Neural cell (in vitro differentiated cells): Measurements from ENCODE around the gene SERPINA1. TPM values are rescaled to one million over a fixed set of nuclear protein-coding genes. Genes with fewer than 3 reads are reported as not detected.

ENCODE experiments used
- H2AFZ ChIP-seq: fragments of 200-600, 300-800 bp; sonication (generic), shearing (Covaris generic); 2 replicates; pipeline ENCODE4 v1.6.0; 2014; ENCODE audit warnings: low read depth, mild to moderate bottlenecking, antibody characterized with exemption, low read length, moderate library complexity
- H3F3A ChIP-seq: fragments of 200-600 bp; shearing (Covaris generic); 2 replicates; pipeline ENCODE4 v1.6.1; 2016; ENCODE audit warnings: mild to moderate bottlenecking, moderate library complexity, mixed read lengths, antibody characterized with exemption, low read length; ENCODE audit not compliant: insufficient read depth, poor library complexity, severe bottlenecking
- H3K27ac ChIP-seq: fragments of 200-600, 300-800 bp; sonication (generic), shearing (Covaris generic); 2 replicates; pipeline ENCODE4 v1.5.1; 2014; ENCODE audit warnings: mild to moderate bottlenecking, low read length, moderate library complexity
- H3K27me3 ChIP-seq: fragments of 300-800, 200-600 bp; sonication (generic), shearing (Covaris generic); 2 replicates; pipeline ENCODE4 v1.6.0; 2014; ENCODE audit warnings: mild to moderate bottlenecking, low read depth, low read length, moderate library complexity; ENCODE audit not compliant: insufficient read depth
- H3K36me3 ChIP-seq: fragments of 300-800, 200-600 bp; sonication (generic), shearing (Covaris generic); 2 replicates; pipeline ENCODE4 v1.5.1; 2014; ENCODE audit warnings: mild to moderate bottlenecking, antibody characterized with exemption, low read length, moderate library complexity; ENCODE audit not compliant: insufficient read depth
- H3K4me2 ChIP-seq: fragments of 300-800, 200-600 bp; sonication (generic), shearing (Covaris generic); 2 replicates; pipeline ENCODE4 v1.6.0; 2014; ENCODE audit warnings: mild to moderate bottlenecking, low read length
- H3K4me3 ChIP-seq: fragments of 300-800, 200-600 bp; sonication (generic), shearing (Covaris generic); 2 replicates; pipeline ENCODE4 v1.5.1; 2014; ENCODE audit warnings: mild to moderate bottlenecking, low read length, moderate library complexity
- H3K79me2 ChIP-seq: fragments of 200-600 bp; shearing (Covaris generic); replicated peaks from 2 replicates; pipeline ENCODE4 v1.6.0; 2014; ENCODE audit warnings: mild to moderate bottlenecking, low read length, moderate library complexity; ENCODE audit not compliant: insufficient read depth
- H3K9ac ChIP-seq: fragments of 300-800, 200-600 bp; sonication (generic), shearing (Covaris generic); 2 replicates; pipeline ENCODE4 v1.6.1; 2016; ENCODE audit warnings: mild to moderate bottlenecking, low read length, mixed read lengths
- H3K9me2 ChIP-seq: fragments of 200-600 bp; shearing (Covaris generic); 2 replicates; pipeline ENCODE4 v1.6.1; 2016; ENCODE audit warnings: mild to moderate bottlenecking, low read length, mixed read lengths; ENCODE audit not compliant: insufficient read depth
- H3K9me3 ChIP-seq: fragments of 200-600, 300-800 bp; sonication (generic), shearing (Covaris generic); 2 replicates; pipeline ENCODE4 v1.6.1; 2016; ENCODE audit warnings: mild to moderate bottlenecking, mixed run types, low read length, moderate library complexity, mixed read lengths
- H4K20me1 ChIP-seq: fragments of 200-600 bp; shearing (Covaris generic); 2 replicates; pipeline ENCODE4 v1.6.1; 2016; ENCODE audit warnings: mild to moderate bottlenecking, mixed run types; ENCODE audit not compliant: insufficient read depth
- EP300 ChIP-seq: fragments of 450-650 bp; conservative IDR thresholded peaks from 2 replicates; pipeline ENCODE4 v1.6.1; 2014; ENCODE audit warnings: antibody characterized with exemption, mild to moderate bottlenecking, moderate library complexity; ENCODE audit not compliant: poor library complexity, severe bottlenecking
- EZH2 ChIP-seq: fragments of 200-600, 300-800 bp; shearing (Covaris generic), sonication (generic); IDR thresholded peaks from 2 replicates; pipeline ENCODE4 v1.6.1; 2014; ENCODE audit warnings: antibody characterized with exemption, low read length, borderline replicate concordance, mild to moderate bottlenecking; ENCODE audit not compliant: insufficient read depth, poor library complexity, severe bottlenecking
- MXI1 ChIP-seq: fragments of 450-650 bp; conservative IDR thresholded peaks from 2 replicates; pipeline ENCODE4 v1.6.1; 2014; ENCODE audit warnings: antibody characterized with exemption, mild to moderate bottlenecking; ENCODE audit not compliant: poor library complexity, severe bottlenecking
- POLR2AphosphoS5 ChIP-seq: IDR thresholded peaks from 2 replicates; pipeline ENCODE4 v1.6.1; 2012
- RAD21 ChIP-seq: fragments of 450-650 bp; conservative IDR thresholded peaks from 2 replicates; pipeline ENCODE4 v1.6.1; 2014; ENCODE audit warnings: antibody characterized with exemption, mild to moderate bottlenecking, moderate library complexity
- SMC3 ChIP-seq: fragments of 450-650 bp; conservative IDR thresholded peaks from 2 replicates; pipeline ENCODE4 v1.6.1; 2014; ENCODE audit warnings: antibody characterized with exemption, mild to moderate bottlenecking, moderate library complexity; ENCODE audit not compliant: poor library complexity
- TAF1 ChIP-seq: IDR thresholded peaks from 2 replicates; pipeline ENCODE4 v1.6.1; 2012; ENCODE audit warnings: low read depth
- polyA plus RNA-seq: library from polyadenylated mRNA; depleted of rRNA; stranded (reverse); fragments of >200 nt; gene quantifications from 2 replicates; pipeline ENCODE4 v1.2.3, GENCODE V29; 2014
- TF ChIP-seq, protein P1 (sequence below): fragments of 450-650 bp; IDR thresholded peaks from 2 replicates; pipeline ENCODE4 v1.5.1; 2014; ENCODE audit warnings: antibody characterized with exemption, mild to moderate bottlenecking, moderate library complexity; ENCODE audit not compliant: poor library complexity, severe bottlenecking
- TF ChIP-seq, protein P2 (sequence below): IDR thresholded peaks from 2 replicates; pipeline ENCODE4 v1.6.1; 2012; ENCODE audit warnings: borderline replicate concordance

Gene SERPINA1
- polyA plus RNA-seq, 1 donor from 2014 or later: not detected

DNA sequence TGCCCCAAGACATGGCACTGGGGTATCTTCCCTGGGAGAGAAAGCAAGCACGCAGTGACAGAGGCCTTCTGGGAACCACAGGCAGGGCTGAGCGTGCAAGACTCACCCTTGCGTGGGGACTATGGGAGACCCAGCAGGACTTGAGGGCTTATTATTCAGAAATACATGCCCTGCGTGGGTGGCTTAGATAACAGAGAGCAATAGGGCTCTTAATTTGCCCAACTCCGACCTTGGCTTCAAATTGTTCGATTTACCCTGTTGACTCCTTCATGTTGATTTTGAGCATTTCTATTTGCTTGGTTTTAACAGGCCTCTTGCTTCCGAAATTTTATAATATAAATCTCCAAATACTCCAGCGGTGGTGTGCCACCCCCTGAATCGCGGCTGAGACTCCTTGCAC, 5.1 kb upstream of the SERPINA1 start:
- Histone ChIP-seq H3K4me3 (no peak overlapping the region), H2AFZ (no peak overlapping the region), H3K4me2 (no peak overlapping the region), H3F3A (no peaks in the 10 kb centered on the region), H3K9me2 (no peaks in the 10 kb centered on the region), H4K20me1 (no peaks in the 10 kb centered on the region), H3K79me2 (no peaks in the 10 kb centered on the region), H3K36me3 (no peaks in the 10 kb centered on the region), H3K9me3 (no peaks in the 10 kb centered on the region), H3K9ac (no peak overlapping the region), H3K27ac (no peak overlapping the region), H3K27me3 (no peaks in the 10 kb centered on the region)
- TF ChIP-seq MXI1: no peak
- no peak for TF ChIP-seq POLR2AphosphoS5
- TF ChIP-seq TAF1: no peak
- no peak for TF ChIP-seq EP300
- TF ChIP-seq, protein P1, sequence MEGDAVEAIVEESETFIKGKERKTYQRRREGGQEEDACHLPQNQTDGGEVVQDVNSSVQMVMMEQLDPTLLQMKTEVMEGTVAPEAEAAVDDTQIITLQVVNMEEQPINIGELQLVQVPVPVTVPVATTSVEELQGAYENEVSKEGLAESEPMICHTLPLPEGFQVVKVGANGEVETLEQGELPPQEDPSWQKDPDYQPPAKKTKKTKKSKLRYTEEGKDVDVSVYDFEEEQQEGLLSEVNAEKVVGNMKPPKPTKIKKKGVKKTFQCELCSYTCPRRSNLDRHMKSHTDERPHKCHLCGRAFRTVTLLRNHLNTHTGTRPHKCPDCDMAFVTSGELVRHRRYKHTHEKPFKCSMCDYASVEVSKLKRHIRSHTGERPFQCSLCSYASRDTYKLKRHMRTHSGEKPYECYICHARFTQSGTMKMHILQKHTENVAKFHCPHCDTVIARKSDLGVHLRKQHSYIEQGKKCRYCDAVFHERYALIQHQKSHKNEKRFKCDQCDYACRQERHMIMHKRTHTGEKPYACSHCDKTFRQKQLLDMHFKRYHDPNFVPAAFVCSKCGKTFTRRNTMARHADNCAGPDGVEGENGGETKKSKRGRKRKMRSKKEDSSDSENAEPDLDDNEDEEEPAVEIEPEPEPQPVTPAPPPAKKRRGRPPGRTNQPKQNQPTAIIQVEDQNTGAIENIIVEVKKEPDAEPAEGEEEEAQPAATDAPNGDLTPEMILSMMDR: no peak
- no peak for TF ChIP-seq RAD21
- TF ChIP-seq, protein P2, sequence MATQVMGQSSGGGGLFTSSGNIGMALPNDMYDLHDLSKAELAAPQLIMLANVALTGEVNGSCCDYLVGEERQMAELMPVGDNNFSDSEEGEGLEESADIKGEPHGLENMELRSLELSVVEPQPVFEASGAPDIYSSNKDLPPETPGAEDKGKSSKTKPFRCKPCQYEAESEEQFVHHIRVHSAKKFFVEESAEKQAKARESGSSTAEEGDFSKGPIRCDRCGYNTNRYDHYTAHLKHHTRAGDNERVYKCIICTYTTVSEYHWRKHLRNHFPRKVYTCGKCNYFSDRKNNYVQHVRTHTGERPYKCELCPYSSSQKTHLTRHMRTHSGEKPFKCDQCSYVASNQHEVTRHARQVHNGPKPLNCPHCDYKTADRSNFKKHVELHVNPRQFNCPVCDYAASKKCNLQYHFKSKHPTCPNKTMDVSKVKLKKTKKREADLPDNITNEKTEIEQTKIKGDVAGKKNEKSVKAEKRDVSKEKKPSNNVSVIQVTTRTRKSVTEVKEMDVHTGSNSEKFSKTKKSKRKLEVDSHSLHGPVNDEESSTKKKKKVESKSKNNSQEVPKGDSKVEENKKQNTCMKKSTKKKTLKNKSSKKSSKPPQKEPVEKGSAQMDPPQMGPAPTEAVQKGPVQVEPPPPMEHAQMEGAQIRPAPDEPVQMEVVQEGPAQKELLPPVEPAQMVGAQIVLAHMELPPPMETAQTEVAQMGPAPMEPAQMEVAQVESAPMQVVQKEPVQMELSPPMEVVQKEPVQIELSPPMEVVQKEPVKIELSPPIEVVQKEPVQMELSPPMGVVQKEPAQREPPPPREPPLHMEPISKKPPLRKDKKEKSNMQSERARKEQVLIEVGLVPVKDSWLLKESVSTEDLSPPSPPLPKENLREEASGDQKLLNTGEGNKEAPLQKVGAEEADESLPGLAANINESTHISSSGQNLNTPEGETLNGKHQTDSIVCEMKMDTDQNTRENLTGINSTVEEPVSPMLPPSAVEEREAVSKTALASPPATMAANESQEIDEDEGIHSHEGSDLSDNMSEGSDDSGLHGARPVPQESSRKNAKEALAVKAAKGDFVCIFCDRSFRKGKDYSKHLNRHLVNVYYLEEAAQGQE: no peak
- TF ChIP-seq EZH2: no peak
- TF ChIP-seq SMC3: no peak

DNA sequence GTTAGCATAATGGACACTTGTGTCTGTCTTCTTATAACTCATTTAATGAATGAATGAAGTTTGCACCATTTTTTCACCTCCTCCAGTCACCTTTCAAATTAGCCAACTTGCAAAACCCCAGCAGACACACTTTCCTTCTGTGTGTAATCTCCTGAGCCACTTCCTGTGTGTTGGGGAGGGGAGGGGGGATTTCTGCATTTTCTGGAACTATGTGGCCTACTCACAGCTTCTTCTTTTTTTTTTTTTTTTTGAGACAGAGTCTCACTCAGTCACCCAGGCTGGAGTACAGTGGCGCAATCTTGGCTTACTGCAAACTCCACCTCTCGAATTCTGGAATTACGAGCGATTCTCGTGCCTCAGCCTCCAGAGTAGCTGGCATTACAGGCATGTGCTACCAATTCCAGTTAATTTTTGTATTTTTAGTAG, 4.1 kb upstream of the SERPINA1 start:
- H3K27ac ChIP-seq: no peak overlapping the region

More for the DNA sequence above, 4.1 kb upstream of the SERPINA1 start:
- TF ChIP-seq, protein P2: no peak
- TF ChIP-seq EZH2 (no peak), MXI1 (no peak), RAD21 (no peak), EP300 (no peak), TAF1 (no peak), POLR2AphosphoS5 (no peak), SMC3 (no peak)
- TF ChIP-seq, protein P1: no peak
- H3K4me2 ChIP-seq: no peak overlapping the region
- no peak overlapping the region for H2AFZ ChIP-seq
- no peak overlapping the region for H3K9ac ChIP-seq
- no peak overlapping the region for H3K4me3 ChIP-seq
- no peaks in the 10 kb centered on the region for H3K36me3 ChIP-seq
- H3F3A ChIP-seq: no peaks in the 10 kb centered on the region
- H3K9me3 ChIP-seq: no peaks in the 10 kb centered on the region
- no peaks in the 10 kb centered on the region for H3K9me2 ChIP-seq
- no peaks in the 10 kb centered on the region for H3K27me3 ChIP-seq
- H3K79me2 ChIP-seq: no peaks in the 10 kb centered on the region
- H4K20me1 ChIP-seq: no peaks in the 10 kb centered on the region
